ENCODE data around the gene PRKAG2.

The PRKAG2 gene

DNA sequence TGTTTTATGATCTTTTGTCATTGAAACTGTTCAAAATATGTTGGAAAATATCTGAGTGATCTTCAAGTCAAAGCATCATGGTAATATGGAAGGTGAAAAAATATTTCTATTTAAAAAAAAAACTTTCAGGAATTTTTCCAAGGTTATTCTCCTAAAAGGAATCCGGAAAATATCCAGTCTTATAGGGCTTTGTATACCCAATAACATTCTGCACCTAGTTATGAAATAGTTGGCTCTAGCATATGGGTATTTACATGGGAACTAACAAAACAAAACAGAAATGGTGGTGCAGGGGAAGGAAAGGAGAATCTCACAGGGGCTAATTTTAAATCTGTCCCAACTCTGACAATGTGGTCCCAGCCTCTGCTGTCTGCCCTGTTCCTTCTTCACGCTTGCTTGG is 190.1 kb downstream of the PRKAG2 start:
- TF ChIP-seq, protein P1, sequence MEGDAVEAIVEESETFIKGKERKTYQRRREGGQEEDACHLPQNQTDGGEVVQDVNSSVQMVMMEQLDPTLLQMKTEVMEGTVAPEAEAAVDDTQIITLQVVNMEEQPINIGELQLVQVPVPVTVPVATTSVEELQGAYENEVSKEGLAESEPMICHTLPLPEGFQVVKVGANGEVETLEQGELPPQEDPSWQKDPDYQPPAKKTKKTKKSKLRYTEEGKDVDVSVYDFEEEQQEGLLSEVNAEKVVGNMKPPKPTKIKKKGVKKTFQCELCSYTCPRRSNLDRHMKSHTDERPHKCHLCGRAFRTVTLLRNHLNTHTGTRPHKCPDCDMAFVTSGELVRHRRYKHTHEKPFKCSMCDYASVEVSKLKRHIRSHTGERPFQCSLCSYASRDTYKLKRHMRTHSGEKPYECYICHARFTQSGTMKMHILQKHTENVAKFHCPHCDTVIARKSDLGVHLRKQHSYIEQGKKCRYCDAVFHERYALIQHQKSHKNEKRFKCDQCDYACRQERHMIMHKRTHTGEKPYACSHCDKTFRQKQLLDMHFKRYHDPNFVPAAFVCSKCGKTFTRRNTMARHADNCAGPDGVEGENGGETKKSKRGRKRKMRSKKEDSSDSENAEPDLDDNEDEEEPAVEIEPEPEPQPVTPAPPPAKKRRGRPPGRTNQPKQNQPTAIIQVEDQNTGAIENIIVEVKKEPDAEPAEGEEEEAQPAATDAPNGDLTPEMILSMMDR (conservative IDR thresholded peaks at IDR 0.05; ENCODE audit: low read length), result no peak
- TF ChIP-seq EZH2phosphoT487 (IDR thresholded peaks at IDR 0.05; ENCODE audit: borderline replicate concordance), result no peak
- H3K9ac ChIP-seq (ENCODE audit: low read depth, low read length, poor library complexity, severe bottlenecking), result no peak overlapping the region
- H3K9me2 ChIP-seq (replicated peaks; ENCODE audit: low read depth, low read length), result no peaks in the 10 kb centered on the region
- no peaks in the 10 kb centered on the region for H3K36me3 ChIP-seq (ENCODE audit: insufficient read depth, low read length)
- H3K9me3 ChIP-seq (ENCODE audit: insufficient read depth, low read depth, low read length), result no peaks in the 10 kb centered on the region
- H3K4me3 ChIP-seq (ENCODE audit: low read length, poor library complexity, severe bottlenecking), result no peak overlapping the region
- no peaks in the 10 kb centered on the region for H4K20me1 ChIP-seq (ENCODE audit: insufficient read depth, low read length, poor library complexity, severe bottlenecking)
- H3K4me2 ChIP-seq (ENCODE audit: low read depth, low read length, poor library complexity, severe bottlenecking), result no peak overlapping the region
- no peaks in the 10 kb centered on the region for H3F3A ChIP-seq (ENCODE audit: low read depth)
- H3K4me1 ChIP-seq (ENCODE audit: insufficient read depth, low read length, poor library complexity, severe bottlenecking), result peaks cover 13% of the 10 kb centered on the region
- no peaks in the 10 kb centered on the region for H3K27me3 ChIP-seq (ENCODE audit: insufficient read depth, low read length, poor library complexity, severe bottlenecking)
- no peaks in the 10 kb centered on the region for H3K79me2 ChIP-seq (ENCODE audit: insufficient read depth, low read length)
- no peak overlapping the region for H2AFZ ChIP-seq (ENCODE audit: low read length)

DNA sequence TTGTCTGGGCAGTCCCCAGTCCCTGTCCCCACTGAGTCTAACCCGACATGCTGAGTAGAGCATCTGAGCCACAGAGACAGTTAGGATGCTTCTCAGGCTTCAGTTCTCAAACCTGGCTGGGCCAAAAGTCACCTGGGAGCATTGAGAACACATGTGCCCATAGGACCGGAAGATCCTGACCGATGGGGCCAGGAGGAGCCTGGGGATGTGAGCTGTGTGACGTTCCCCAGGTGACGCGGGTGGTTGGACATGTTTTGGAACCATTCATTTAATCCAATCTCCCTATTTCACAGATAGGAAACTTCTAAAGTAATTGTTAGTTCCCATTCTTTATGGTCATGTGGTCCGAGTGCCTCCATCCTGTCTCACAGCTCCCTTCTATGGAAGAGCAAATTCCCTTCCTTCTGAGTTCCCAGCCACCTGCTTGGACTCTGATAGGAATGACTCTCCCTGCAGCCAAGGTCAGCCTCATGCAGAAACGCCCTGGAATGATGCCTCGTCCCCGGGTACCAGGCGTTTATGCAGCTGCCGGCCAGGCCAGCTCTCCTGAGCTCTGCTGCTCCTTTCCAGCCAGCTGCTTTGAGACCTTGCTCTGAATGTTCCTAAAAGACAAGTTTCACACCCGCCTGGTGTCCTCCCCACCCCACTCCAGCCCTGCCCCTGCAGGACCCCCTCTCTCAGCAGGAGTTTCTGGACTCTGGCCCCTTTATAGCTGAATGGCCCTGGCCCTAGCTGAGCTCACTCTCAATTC is 190.7 kb downstream of the PRKAG2 start:
- Histone ChIP-seq H3F3A (ENCODE audit: low read depth) (no peaks in the 10 kb centered on the region), H3K9me3 (ENCODE audit: insufficient read depth, low read depth, low read length) (no peaks in the 10 kb centered on the region), H3K4me2 (ENCODE audit: low read depth, low read length, poor library complexity, severe bottlenecking) (no peak overlapping the region), H3K4me3 (ENCODE audit: low read length, poor library complexity, severe bottlenecking) (no peak overlapping the region), H3K79me2 (ENCODE audit: insufficient read depth, low read length) (no peaks in the 10 kb centered on the region), H2AFZ (ENCODE audit: low read length) (no peak overlapping the region), H3K4me1 (ENCODE audit: insufficient read depth, low read length, poor library complexity, severe bottlenecking) (peaks cover 19% of the 10 kb centered on the region), H3K9ac (ENCODE audit: low read depth, low read length, poor library complexity, severe bottlenecking) (no peak overlapping the region), H4K20me1 (ENCODE audit: insufficient read depth, low read length, poor library complexity, severe bottlenecking) (no peaks in the 10 kb centered on the region), H3K27me3 (ENCODE audit: insufficient read depth, low read length, poor library complexity, severe bottlenecking) (no peaks in the 10 kb centered on the region), H3K9me2 (replicated peaks; ENCODE audit: low read depth, low read length) (no peaks in the 10 kb centered on the region), H3K36me3 (ENCODE audit: insufficient read depth, low read length) (no peaks in the 10 kb centered on the region)
- TF ChIP-seq, protein P1 (conservative IDR thresholded peaks at IDR 0.05; ENCODE audit: low read length), result no peak
- TF ChIP-seq EZH2phosphoT487 (IDR thresholded peaks at IDR 0.05; ENCODE audit: borderline replicate concordance), result no peak

DNA sequence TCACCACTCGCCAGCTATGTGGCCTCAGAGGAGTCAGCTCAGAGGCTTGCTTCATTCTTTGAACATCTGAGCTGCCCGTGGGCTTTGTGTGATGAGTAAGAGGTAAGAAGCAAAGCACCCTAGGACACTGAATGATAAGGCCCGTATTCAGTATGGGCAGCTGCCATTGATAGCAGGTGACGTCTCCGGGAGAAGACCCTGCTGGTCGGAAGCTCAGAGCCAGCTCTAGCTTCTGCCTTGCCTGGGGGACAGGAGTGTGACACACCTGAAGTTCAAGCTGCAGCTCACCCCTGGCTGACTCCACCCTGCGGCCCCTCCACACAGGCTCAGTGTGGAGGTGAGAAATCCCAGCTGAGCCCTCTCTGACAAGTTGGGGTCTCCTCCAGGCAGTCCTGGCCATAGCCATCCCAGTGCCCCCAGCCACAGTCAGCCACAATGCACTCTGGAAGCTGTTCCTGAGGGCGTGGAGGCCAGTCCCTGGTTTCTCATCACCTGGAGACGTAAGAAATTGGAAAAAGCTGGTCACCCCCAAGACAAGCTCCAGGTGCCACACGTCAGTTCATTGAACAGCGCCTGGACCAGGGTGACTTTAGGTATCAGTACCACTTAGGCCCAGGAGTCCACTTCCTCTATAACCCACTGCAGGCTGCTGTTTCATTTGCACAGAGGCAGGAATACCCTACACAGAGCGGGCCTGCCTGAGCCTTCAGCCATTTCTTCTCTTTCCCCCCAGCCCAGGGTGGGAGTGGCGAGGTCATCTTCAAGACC is 192.3 kb downstream of the PRKAG2 start:
- TF ChIP-seq EZH2phosphoT487 (IDR thresholded peaks at IDR 0.05; ENCODE audit: borderline replicate concordance), result no peak
- TF ChIP-seq, protein P1 (conservative IDR thresholded peaks at IDR 0.05; ENCODE audit: low read length), result no peak
- Histone ChIP-seq H3K9me3 (ENCODE audit: insufficient read depth, low read depth, low read length) (no peaks in the 10 kb centered on the region), H2AFZ (ENCODE audit: low read length) (no peak overlapping the region), H3K36me3 (ENCODE audit: insufficient read depth, low read length) (no peaks in the 10 kb centered on the region), H3K4me1 (ENCODE audit: insufficient read depth, low read length, poor library complexity, severe bottlenecking) (peaks cover 35% of the 10 kb centered on the region), H3K4me2 (ENCODE audit: low read depth, low read length, poor library complexity, severe bottlenecking) (no peak overlapping the region), H3K79me2 (ENCODE audit: insufficient read depth, low read length) (no peaks in the 10 kb centered on the region), H4K20me1 (ENCODE audit: insufficient read depth, low read length, poor library complexity, severe bottlenecking) (no peaks in the 10 kb centered on the region), H3F3A (ENCODE audit: low read depth) (0 out of 2 replicates have a peak, but pooled peaks cover 1% of the 10 kb centered on the region), H3K4me3 (ENCODE audit: low read length, poor library complexity, severe bottlenecking) (no peak overlapping the region), H3K9me2 (replicated peaks; ENCODE audit: low read depth, low read length) (no peaks in the 10 kb centered on the region), H3K9ac (ENCODE audit: low read depth, low read length, poor library complexity, severe bottlenecking) (no peak overlapping the region), H3K27me3 (ENCODE audit: insufficient read depth, low read length, poor library complexity, severe bottlenecking) (no peaks in the 10 kb centered on the region)
